NT2/D1 (cell line): ENCODE data around the gene EIF4E1B.
"Not testable (repeated sequence)": the region's sequence is repeated elsewhere in the genome, so short reads cannot be mapped to it uniquely, and the experiment has no call there.

Experiments used
- DNase-seq: peaks from one replicate; pipeline ENCODE4 v3.0.0-alpha.2; 2011; ENCODE audit warnings: low read depth, low spot score
- H3K27me3 ChIP-seq: 2 replicates; pipeline ENCODE4 v1.6.0; 2011; ENCODE audit warnings: mild to moderate bottlenecking; ENCODE audit not compliant: insufficient read length, insufficient read depth
- H3K36me3 ChIP-seq: 2 replicates; pipeline ENCODE4 v1.6.1; 2011; ENCODE audit warnings: mild to moderate bottlenecking, low read length, mixed read lengths; ENCODE audit not compliant: insufficient read depth, insufficient read length
- H3K4me1 ChIP-seq: 2 replicates; pipeline ENCODE4 v1.5.1; 2011; ENCODE audit not compliant: insufficient read depth, insufficient read length
- H3K4me3 ChIP-seq: 2 replicates; pipeline ENCODE4 v1.5.1; 2011; ENCODE audit warnings: low read depth; ENCODE audit not compliant: insufficient read length
- H3K9ac ChIP-seq: 2 replicates; pipeline ENCODE4 v1.6.0; 2011; ENCODE audit warnings: low read depth; ENCODE audit not compliant: insufficient read length
- H3K9me3 ChIP-seq: 2 replicates; pipeline ENCODE4 v1.5.1; 2011; ENCODE audit warnings: mild to moderate bottlenecking, low read length; ENCODE audit not compliant: insufficient read depth
- SUZ12 ChIP-seq: IDR thresholded peaks from 2 replicates; pipeline ENCODE4 v1.6.1; 2011; ENCODE audit not compliant: insufficient read length, insufficient read depth; ENCODE audit errors: extremely low read depth
- YY1 ChIP-seq: IDR thresholded peaks from 2 replicates; pipeline ENCODE4 v1.6.1; 2011; ENCODE audit not compliant: insufficient read length, insufficient read depth
- ZNF274 ChIP-seq: IDR thresholded peaks from 2 replicates; pipeline ENCODE4 v1.6.1; 2011; ENCODE audit warnings: mild to moderate bottlenecking, low read depth, low read length

The EIF4E1B gene

GRCh38 chr5:176596689-176597416, 33.6 kb upstream of the EIF4E1B start:
- no peaks in the 10 kb centered on the region for H3K36me3 ChIP-seq
- no peak overlapping the region for H3K4me3 ChIP-seq
- H3K9me3 ChIP-seq = peaks cover 4% of the 10 kb centered on the region; the same call in 1 of the 2 replicates
- TF ChIP-seq ZNF274 (no peak), YY1 (no peak), SUZ12 (no peak)
- H3K27me3 ChIP-seq = no peaks in the 10 kb centered on the region
- DNase-seq = no peak
- peaks cover 4% of the 10 kb centered on the region for H3K4me1 ChIP-seq
- H3K9ac ChIP-seq = no peak overlapping the region

DNA sequence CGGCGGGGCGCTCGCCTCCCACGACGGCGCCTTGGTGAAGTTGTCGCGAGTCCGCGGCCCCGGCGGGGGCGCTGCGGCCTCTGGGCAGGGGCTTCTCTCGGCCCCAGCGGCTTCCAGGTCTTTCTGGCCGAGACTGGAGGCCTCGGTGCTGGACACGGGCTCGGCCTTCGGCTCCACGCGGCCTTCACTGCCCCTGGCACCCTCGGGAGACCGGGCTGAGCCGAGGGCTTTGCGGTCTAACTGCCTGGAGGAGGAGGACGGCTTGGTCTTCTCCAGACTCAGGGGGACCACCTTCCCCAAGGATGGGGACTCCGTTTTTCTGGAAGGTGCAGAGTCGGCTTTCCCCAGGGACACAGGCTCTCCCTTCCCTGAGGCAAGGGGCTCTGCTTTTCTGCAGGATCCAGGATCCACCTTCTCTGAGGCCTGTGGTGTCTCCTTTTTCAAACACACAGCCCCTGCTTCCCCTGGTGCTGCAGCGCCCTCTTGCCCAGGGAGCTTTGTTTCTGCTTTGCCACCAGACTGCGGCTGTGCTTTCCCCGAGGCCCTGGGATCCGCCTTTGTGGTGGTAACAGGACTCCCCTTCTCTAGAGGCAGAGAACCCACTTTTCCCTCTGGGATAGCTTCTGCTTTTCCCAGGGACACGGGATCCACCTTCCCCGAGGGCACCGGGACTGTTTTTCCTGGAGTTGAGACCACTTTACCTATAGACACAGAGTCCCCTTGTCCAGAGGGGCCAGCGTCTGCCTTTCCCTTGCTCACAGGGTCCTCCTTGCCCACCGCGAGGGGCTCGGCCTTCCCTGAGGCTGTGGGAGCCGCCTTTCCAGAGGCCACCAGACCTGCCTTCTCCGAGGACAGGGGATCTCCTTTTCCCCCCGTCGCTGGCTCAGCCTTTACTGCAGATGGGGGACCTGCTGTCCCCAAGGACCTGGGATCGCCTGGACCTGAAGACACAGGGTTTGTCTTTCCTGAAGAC, 32.8 kb upstream of the EIF4E1B start:
- H3K9ac ChIP-seq = no peak overlapping the region
- H3K9me3 ChIP-seq = no peaks in the 10 kb centered on the region
- no peaks in the 10 kb centered on the region for H3K27me3 ChIP-seq
- peaks cover 4% of the 10 kb centered on the region for H3K4me1 ChIP-seq
- TF ChIP-seq SUZ12 (no peak), ZNF274 (no peak), YY1 (no peak)
- DNase-seq = no peak
- no peak overlapping the region for H3K4me3 ChIP-seq
- H3K36me3 ChIP-seq = no peaks in the 10 kb centered on the region

- not testable (repeated sequence) for H3K9ac ChIP-seq, H3K36me3 ChIP-seq, H3K27me3 ChIP-seq, DNase-seq, H3K9me3 ChIP-seq, H3K4me3 ChIP-seq, H3K4me1 ChIP-seq
Observed at GRCh38 chr5:176599749-176600430, 30.6 kb upstream of the EIF4E1B start.

DNA sequence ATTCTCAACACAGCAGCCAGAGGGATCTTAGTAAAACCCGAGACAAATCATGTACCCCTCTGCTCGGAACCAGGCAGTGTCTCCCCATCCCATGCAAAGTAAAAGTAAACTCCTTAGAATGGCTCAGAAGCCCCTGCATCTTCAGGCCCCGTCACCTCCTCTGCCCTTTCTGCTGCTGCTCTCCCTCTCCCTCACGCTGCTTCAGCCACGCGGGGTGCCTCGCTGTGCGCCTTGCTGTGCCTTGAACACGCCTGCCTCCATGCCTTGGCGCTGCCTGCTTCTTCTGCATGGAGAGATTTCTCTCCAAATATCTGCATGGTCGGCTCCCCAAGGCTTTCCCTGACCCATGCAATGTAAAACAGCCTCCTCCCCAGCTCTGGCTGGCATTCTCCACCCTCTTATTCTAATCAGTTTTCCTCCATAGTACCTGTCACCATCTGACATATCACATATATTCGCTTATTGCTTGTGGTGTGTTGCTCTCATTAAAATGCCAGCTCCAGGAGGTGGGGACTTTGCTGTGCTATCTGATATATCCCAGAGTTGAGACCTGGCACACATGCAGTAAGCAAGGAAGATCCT, 28.5 kb upstream of the EIF4E1B start:
- H3K27me3 ChIP-seq = no peaks in the 10 kb centered on the region
- H3K36me3 ChIP-seq = no peaks in the 10 kb centered on the region
- no peak overlapping the region for H3K4me3 ChIP-seq
- H3K9me3 ChIP-seq = no peaks in the 10 kb centered on the region
- H3K9ac ChIP-seq = no peak overlapping the region
- TF ChIP-seq YY1 (no peak), SUZ12 (no peak), ZNF274 (no peak)
- DNase-seq = no peak
- H3K4me1 ChIP-seq = peaks cover 9% of the 10 kb centered on the region

GRCh38 chr5:176603091-176603490, 27.4 kb upstream of the EIF4E1B start:
- Histone ChIP-seq H3K4me1 (peaks cover 6% of the 10 kb centered on the region), H3K9me3 (no peaks in the 10 kb centered on the region), H3K27me3 (no peaks in the 10 kb centered on the region), H3K9ac (no peak overlapping the region), H3K36me3 (no peaks in the 10 kb centered on the region), H3K4me3 (no peak overlapping the region)
- TF ChIP-seq ZNF274 = no peak
- TF ChIP-seq SUZ12 = no peak
- no peak for TF ChIP-seq YY1
- no peak for DNase-seq

DNA sequence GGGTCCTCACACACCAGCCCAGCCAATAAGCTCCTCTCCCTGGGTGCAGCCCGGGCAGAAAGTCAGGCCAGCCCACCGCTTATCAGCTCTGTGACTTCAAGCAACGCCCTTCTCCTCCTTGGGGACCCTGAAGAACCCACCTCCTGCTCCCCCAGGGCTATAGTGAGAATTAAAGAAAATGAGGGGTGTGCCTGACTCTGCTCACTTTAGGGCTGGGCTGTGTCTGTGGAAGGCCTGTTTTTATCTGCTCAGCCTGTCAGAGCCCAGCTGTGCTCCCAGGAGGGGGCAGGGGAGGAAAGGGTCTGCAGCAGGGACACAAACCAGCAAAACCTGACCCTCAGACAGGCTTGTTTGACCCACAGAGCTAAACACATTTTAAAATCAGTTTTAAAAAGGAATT, 24.4 kb upstream of the EIF4E1B start:
- Histone ChIP-seq H3K9ac (no peak overlapping the region), H3K4me3 (no peak overlapping the region), H3K9me3 (no peaks in the 10 kb centered on the region), H3K4me1 (peaks cover 14% of the 10 kb centered on the region), H3K27me3 (peaks cover 21% of the 10 kb centered on the region), H3K36me3 (no peaks in the 10 kb centered on the region)
- TF ChIP-seq SUZ12 (no peak), ZNF274 (no peak), YY1 (no peak)
- DNase-seq = no peak

GRCh38 chr5:176606875-176607274, 23.6 kb upstream of the EIF4E1B start:
- Histone ChIP-seq H3K4me1 (peaks cover 14% of the 10 kb centered on the region), H3K36me3 (no peaks in the 10 kb centered on the region), H3K27me3 (peaks cover 23% of the 10 kb centered on the region), H3K9ac (no peak overlapping the region), H3K4me3 (no peak overlapping the region), H3K9me3 (no peaks in the 10 kb centered on the region)
- no peak for DNase-seq
- TF ChIP-seq SUZ12 (no peak), YY1 (no peak), ZNF274 (no peak)
